Transverse colon (tissue), 4 donors: ENCODE measurements around the gene NKX1-1. TPM values are rescaled to one million over a fixed set of nuclear protein-coding genes. Genes with fewer than 3 reads are reported as not detected.

Experiments
- DNase-seq: peaks from one replicate; pipeline ENCODE4 v3.0.0-alpha.2; 2019
- H3K27ac ChIP-seq, 4 donors: fragments of 200-600 bp; sonication (generic); 2 replicates each; pipeline ENCODE4 v1.5.1; 2016 to 2018; ENCODE audit warnings: inconsistent platforms in 4 of 4
- H3K27me3 ChIP-seq: fragments of 200-600 bp; sonication (generic); 2 replicates; pipeline ENCODE4 v1.5.1; 2017; ENCODE audit warnings: inconsistent platforms
- H3K36me3 ChIP-seq, 4 donors: fragments of 200-600 bp; sonication (generic); 2 replicates each; pipeline ENCODE4 v1.5.1; 2017 to 2019; ENCODE audit warnings: inconsistent platforms in 4 of 4
- H3K4me1 ChIP-seq, 4 donors: fragments of 200-600 bp; sonication (generic); 2 replicates each; pipeline ENCODE4 v1.5.1; 2017 to 2020; ENCODE audit warnings: inconsistent platforms in 4 of 4
- H3K4me3 ChIP-seq, 4 donors: fragments of 200-600 bp; sonication (generic); 1 replicate in 1 of 4; 2 replicates in 3 of 4; pipeline versions ENCODE4 v1.5.1 to v1.6.1; 2017 to 2019; ENCODE audit warnings: inconsistent platforms in 4 of 4
- H3K9me3 ChIP-seq, 2 donors: fragments of 200-600 bp; sonication (generic); 2 replicates each; pipeline ENCODE4 v1.5.1; 2017 to 2019; ENCODE audit warnings: inconsistent platforms in 2 of 2
- CTCF ChIP-seq, 5 experiments: fragments of 200-600 bp in 3 of 5; fragments of 450-650 bp in 2 of 5; sonication (generic) in 3 of 5; IDR thresholded peaks; 1 replicate in 2 of 5; 2 replicates in 3 of 5; pipeline ENCODE4 v1.5.1; 2016 to 2017; ENCODE audit warnings: antibody characterized with exemption in 5 of 5, inconsistent platforms in 3 of 5, mild to moderate bottlenecking in 2 of 5, moderate library complexity in 1 of 5
- EP300 ChIP-seq: sonication (generic); formaldehyde crosslinking; IDR thresholded peaks from one replicate; pipeline ENCODE4 v1.6.1; 2017; ENCODE audit warnings: antibody characterized with exemption, low read depth
- POLR2A ChIP-seq: fragments of 450-650 bp; IDR thresholded peaks from one replicate; pipeline ENCODE4 v1.6.1; 2016; ENCODE audit warnings: antibody characterized with exemption, mild to moderate bottlenecking, moderate library complexity
- POLR2AphosphoS5 ChIP-seq, 3 donors: sonication (generic); formaldehyde crosslinking; IDR thresholded peaks; one replicate each; pipeline ENCODE4 v1.6.1; 2016; ENCODE audit warnings: antibody characterized with exemption in 3 of 3
- WGBS, 2 donors: methylation state at CpG; one replicate each; pipeline ENCODE4 v1.1.5; 2018; ENCODE audit warnings: low coverage in 1 of 2; 5-methylcytosine and 5-hydroxymethylcytosine counted together
- in situ Hi-C, 4 donors: fragments of 200-750 bp; cut with MboI; loops; one replicate each; pipeline versions ENCODE4 v1.15.0 to v1.15.1; 2017; ENCODE audit warnings: low sequenced_read_pairs in 3 of 4, low pct_ligation_motif_present in 1 of 4, low pct_unique_long_range_greater_than_20kb in 1 of 4
- intact Hi-C: fragments of 100-400 bp; cut with DNase I; formaldehyde crosslinking; loops from one replicate; pipeline ENCODE4 v1.15.1; 2023; ENCODE audit warnings: low total_unique reads
- total RNA-seq, 4 donors: library from RNA; depleted of rRNA; stranded (reverse); fragments of >200 nt; gene quantifications; one replicate each; pipeline ENCODE4 v1.1.0, GENCODE V29; 2016

Gene NKX1-1
- total RNA-seq, 4 donors from 2014 or later, result not detected

GRCh38 chr4:1355378-1355777 lies 50.9 kb downstream of the NKX1-1 start:
- in situ Hi-C loops, result loop anchor here in 3 of 4 donors (10.0 to 25.0 kb wide), 3 partner anchors 221 to 282 kb away; no protein-coding TSS in a partner anchor
- no peak overlapping the region for H3K27ac ChIP-seq
- TF ChIP-seq POLR2A (no peak), POLR2AphosphoS5 (IDR thresholded peaks at IDR 0.05) (no peak), CTCF (IDR thresholded peaks at IDR 0.05) (no peak), EP300 (no peak)
- DNase-seq, result no peak
- H3K4me3 ChIP-seq, result no peak overlapping the region
- H3K4me1 ChIP-seq, result peaks cover 0 to 6% (median 3%) of the 10 kb centered on the region in 4 donors
- 91 to 93% methylated on average over 3 to 6 of the region's 14 CpGs for WGBS, 2 donors
- no peaks in the 10 kb centered on the region for H3K36me3 ChIP-seq
- intact Hi-C loops, result loop anchor here (5.0 kb wide), 1 partner anchor 272 kb away; no protein-coding TSS in a partner anchor
- no peaks in the 10 kb centered on the region for H3K9me3 ChIP-seq
- H3K27me3 ChIP-seq, result no peaks in the 10 kb centered on the region

- Histone ChIP-seq H3K9me3 (no peaks in the 10 kb centered on the region), H3K27me3 (no peaks in the 10 kb centered on the region), H3K27ac (no peak overlapping the region), H3K4me1 (peaks cover 0 to 6% (median 3%) of the 10 kb centered on the region in 4 donors), H3K36me3 (no peaks in the 10 kb centered on the region), H3K4me3 (no peak overlapping the region)
- TF ChIP-seq POLR2A (no peak), EP300 (no peak), POLR2AphosphoS5 (IDR thresholded peaks at IDR 0.05) (no peak), CTCF (IDR thresholded peaks at IDR 0.05) (no peak)
- 95% methylated on average over 18 of the region's 18 CpGs; no CpG with 5 or more reads in 1 of the 2 donors for WGBS, 2 donors
- DNase-seq, result no peak
- intact Hi-C loops (loop anchor here (5.0 kb wide), 2 partner anchors 223 to 272 kb away; no protein-coding TSS in a partner anchor), in situ Hi-C loops (loop anchor here in 3 of 4 donors (10.0 to 25.0 kb wide), 3 partner anchors 220 to 282 kb away; no protein-coding TSS in a partner anchor)
Measured at GRCh38 chr4:1354983-1355275, 51.3 kb downstream of the NKX1-1 start.

- DNase-seq, result no peak
- Histone ChIP-seq H3K27me3 (no peaks in the 10 kb centered on the region), H3K4me3 (no peak overlapping the region), H3K4me1 (peaks cover 0 to 6% (median 3%) of the 10 kb centered on the region in 4 donors), H3K27ac (no peak overlapping the region), H3K36me3 (no peaks in the 10 kb centered on the region), H3K9me3 (no peaks in the 10 kb centered on the region)
- WGBS, 2 donors, result 90 to 91% methylated on average over 3 to 32 of the region's 36 CpGs
- intact Hi-C loops, result loop anchor here (5.0 kb wide), 1 partner anchor 222 kb away; no protein-coding TSS in a partner anchor
- no peak for TF ChIP-seq CTCF (IDR thresholded peaks at IDR 0.05)
- TF ChIP-seq POLR2A, result no peak
- no peak for TF ChIP-seq POLR2AphosphoS5 (IDR thresholded peaks at IDR 0.05)
- TF ChIP-seq EP300, result no peak
- in situ Hi-C loops, result loop anchor here in 3 of 4 donors (10.0 to 25.0 kb wide), 3 partner anchors 220 to 283 kb away; no protein-coding TSS in a partner anchor
Measured at GRCh38 chr4:1354136-1354982, 51.9 kb downstream of the NKX1-1 start.
